Transverse colon (tissue), 4 donors: Measurements from ENCODE around the gene THSD8. TPM values are rescaled to one million over a fixed set of nuclear protein-coding genes. Genes with fewer than 3 reads are reported as not detected.

Experiments used
- DNase-seq: peaks from one replicate; pipeline ENCODE4 v3.0.0-alpha.2; 2019
- H3K27ac ChIP-seq, 4 donors: fragments of 200-600 bp; sonication (generic); 2 replicates each; pipeline ENCODE4 v1.5.1; 2016 to 2018; ENCODE audit warnings: inconsistent platforms in 4 of 4
- H3K27me3 ChIP-seq: fragments of 200-600 bp; sonication (generic); 2 replicates; pipeline ENCODE4 v1.5.1; 2017; ENCODE audit warnings: inconsistent platforms
- H3K36me3 ChIP-seq, 4 donors: fragments of 200-600 bp; sonication (generic); 2 replicates each; pipeline ENCODE4 v1.5.1; 2017 to 2019; ENCODE audit warnings: inconsistent platforms in 4 of 4
- H3K4me1 ChIP-seq, 4 donors: fragments of 200-600 bp; sonication (generic); 2 replicates each; pipeline ENCODE4 v1.5.1; 2017 to 2020; ENCODE audit warnings: inconsistent platforms in 4 of 4
- H3K4me3 ChIP-seq, 4 donors: fragments of 200-600 bp; sonication (generic); 1 replicate in 1 of 4; 2 replicates in 3 of 4; pipeline versions ENCODE4 v1.5.1 to v1.6.1; 2017 to 2019; ENCODE audit warnings: inconsistent platforms in 4 of 4
- H3K9me3 ChIP-seq, 2 donors: fragments of 200-600 bp; sonication (generic); 2 replicates each; pipeline ENCODE4 v1.5.1; 2017 to 2019; ENCODE audit warnings: inconsistent platforms in 2 of 2
- EP300 ChIP-seq: sonication (generic); formaldehyde crosslinking; IDR thresholded peaks from one replicate; pipeline ENCODE4 v1.6.1; 2017; ENCODE audit warnings: antibody characterized with exemption, low read depth
- POLR2A ChIP-seq: fragments of 450-650 bp; IDR thresholded peaks from one replicate; pipeline ENCODE4 v1.6.1; 2016; ENCODE audit warnings: antibody characterized with exemption, mild to moderate bottlenecking, moderate library complexity
- POLR2AphosphoS5 ChIP-seq, 3 donors: sonication (generic); formaldehyde crosslinking; IDR thresholded peaks; one replicate each; pipeline ENCODE4 v1.6.1; 2016; ENCODE audit warnings: antibody characterized with exemption in 3 of 3
- WGBS, 2 donors: methylation state at CpG; one replicate each; pipeline ENCODE4 v1.1.5; 2018; ENCODE audit warnings: low coverage in 1 of 2; 5-methylcytosine and 5-hydroxymethylcytosine counted together
- in situ Hi-C, 4 donors: fragments of 200-750 bp; cut with MboI; loops; one replicate each; pipeline versions ENCODE4 v1.15.0 to v1.15.1; 2017; ENCODE audit warnings: low sequenced_read_pairs in 3 of 4, low pct_ligation_motif_present in 1 of 4, low pct_unique_long_range_greater_than_20kb in 1 of 4
- intact Hi-C: fragments of 100-400 bp; cut with DNase I; formaldehyde crosslinking; loops from one replicate; pipeline ENCODE4 v1.15.1; 2023; ENCODE audit warnings: low total_unique reads
- total RNA-seq, 4 donors: library from RNA; depleted of rRNA; stranded (reverse); fragments of >200 nt; gene quantifications; one replicate each; pipeline ENCODE4 v1.1.0, GENCODE V29; 2016
- TF ChIP-seq, protein P1 (sequence below), 5 experiments: fragments of 200-600 bp in 3 of 5; fragments of 450-650 bp in 2 of 5; sonication (generic) in 3 of 5; IDR thresholded peaks; 1 replicate in 2 of 5; 2 replicates in 3 of 5; pipeline ENCODE4 v1.5.1; 2016 to 2017; ENCODE audit warnings: antibody characterized with exemption in 5 of 5, inconsistent platforms in 3 of 5, mild to moderate bottlenecking in 2 of 5, moderate library complexity in 1 of 5

The THSD8 gene
- total RNA-seq, 4 donors from 2014 or later, result 1.6 TPM; not detected in 3

DNA sequence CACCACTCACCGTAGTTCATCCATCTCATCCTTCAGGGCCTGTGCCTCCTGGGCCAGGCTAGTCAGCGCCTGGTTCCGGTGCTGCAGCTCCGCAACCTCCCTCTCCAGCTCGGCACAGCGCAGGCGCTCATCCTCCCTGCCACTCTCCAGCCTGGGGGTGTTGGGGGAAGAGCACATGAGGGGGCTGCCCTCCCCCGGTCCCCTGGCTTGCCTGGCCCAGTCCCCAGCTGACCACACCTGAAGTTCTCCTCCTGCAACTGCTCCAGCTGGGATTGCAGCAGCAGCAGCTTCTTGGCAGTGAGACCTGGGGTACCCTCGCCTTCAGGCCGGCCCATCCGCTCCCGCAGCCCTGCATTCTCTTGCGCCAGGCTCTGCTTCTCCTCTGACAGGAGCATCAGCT, 30.9 kb upstream of the THSD8 start:
- Histone ChIP-seq H3K27me3 (no peaks in the 10 kb centered on the region), H3K4me1 (peaks cover 0 to 22% (median 15%) of the 10 kb centered on the region in 4 donors), H3K27ac (no peak overlapping the region), H3K9me3 (no peaks in the 10 kb centered on the region), H3K36me3 (no peaks in the 10 kb centered on the region), H3K4me3 (no peak overlapping the region)
- intact Hi-C loops, result no loop called here
- DNase-seq, result no peak
- no peak for TF ChIP-seq EP300
- no peak for TF ChIP-seq POLR2AphosphoS5 (IDR thresholded peaks at IDR 0.05)
- TF ChIP-seq, protein P1, sequence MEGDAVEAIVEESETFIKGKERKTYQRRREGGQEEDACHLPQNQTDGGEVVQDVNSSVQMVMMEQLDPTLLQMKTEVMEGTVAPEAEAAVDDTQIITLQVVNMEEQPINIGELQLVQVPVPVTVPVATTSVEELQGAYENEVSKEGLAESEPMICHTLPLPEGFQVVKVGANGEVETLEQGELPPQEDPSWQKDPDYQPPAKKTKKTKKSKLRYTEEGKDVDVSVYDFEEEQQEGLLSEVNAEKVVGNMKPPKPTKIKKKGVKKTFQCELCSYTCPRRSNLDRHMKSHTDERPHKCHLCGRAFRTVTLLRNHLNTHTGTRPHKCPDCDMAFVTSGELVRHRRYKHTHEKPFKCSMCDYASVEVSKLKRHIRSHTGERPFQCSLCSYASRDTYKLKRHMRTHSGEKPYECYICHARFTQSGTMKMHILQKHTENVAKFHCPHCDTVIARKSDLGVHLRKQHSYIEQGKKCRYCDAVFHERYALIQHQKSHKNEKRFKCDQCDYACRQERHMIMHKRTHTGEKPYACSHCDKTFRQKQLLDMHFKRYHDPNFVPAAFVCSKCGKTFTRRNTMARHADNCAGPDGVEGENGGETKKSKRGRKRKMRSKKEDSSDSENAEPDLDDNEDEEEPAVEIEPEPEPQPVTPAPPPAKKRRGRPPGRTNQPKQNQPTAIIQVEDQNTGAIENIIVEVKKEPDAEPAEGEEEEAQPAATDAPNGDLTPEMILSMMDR (IDR thresholded peaks at IDR 0.05), result no peak
- no peak for TF ChIP-seq POLR2A
- in situ Hi-C loops, result no loop called here
- 98% methylated on average over 8 of the region's 13 CpGs; no CpG with 5 or more reads in 1 of the 2 donors for WGBS, 2 donors

DNA sequence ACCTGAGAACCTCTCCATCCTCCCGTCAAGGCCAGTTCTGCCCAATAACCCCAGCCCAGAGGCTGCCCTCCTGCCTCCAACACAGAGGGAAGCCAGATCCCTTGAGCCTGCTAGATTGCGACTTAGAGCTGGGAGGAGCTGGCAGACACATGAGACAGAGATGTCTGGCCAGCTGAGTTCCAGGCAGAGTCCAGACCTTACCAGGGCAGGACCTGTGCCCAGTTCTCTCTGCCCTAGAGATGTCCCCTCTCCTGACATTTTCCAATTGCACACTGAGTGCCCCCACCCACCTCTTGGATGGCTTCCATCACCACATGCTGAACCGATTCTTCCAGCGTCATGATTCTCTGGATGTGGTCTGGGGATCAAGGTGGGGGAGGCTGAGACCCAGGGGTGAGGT, 29.5 kb upstream of the THSD8 start:
- Histone ChIP-seq H3K27ac (no peak overlapping the region), H3K27me3 (no peaks in the 10 kb centered on the region), H3K4me3 (no peak overlapping the region), H3K36me3 (no peaks in the 10 kb centered on the region), H3K9me3 (no peaks in the 10 kb centered on the region), H3K4me1 (peaks cover 3 to 34% (median 17%) of the 10 kb centered on the region in 4 donors)
- intact Hi-C loops, result no loop called here
- in situ Hi-C loops, result no loop called here
- TF ChIP-seq POLR2A (no peak), EP300 (no peak), POLR2AphosphoS5 (IDR thresholded peaks at IDR 0.05) (no peak)
- TF ChIP-seq, protein P1 (IDR thresholded peaks at IDR 0.05), result no peak
- DNase-seq, result no peak
- 84% methylated on average over 4 of the region's 4 CpGs; no CpG with 5 or more reads in 1 of the 2 donors for WGBS, 2 donors

DNA sequence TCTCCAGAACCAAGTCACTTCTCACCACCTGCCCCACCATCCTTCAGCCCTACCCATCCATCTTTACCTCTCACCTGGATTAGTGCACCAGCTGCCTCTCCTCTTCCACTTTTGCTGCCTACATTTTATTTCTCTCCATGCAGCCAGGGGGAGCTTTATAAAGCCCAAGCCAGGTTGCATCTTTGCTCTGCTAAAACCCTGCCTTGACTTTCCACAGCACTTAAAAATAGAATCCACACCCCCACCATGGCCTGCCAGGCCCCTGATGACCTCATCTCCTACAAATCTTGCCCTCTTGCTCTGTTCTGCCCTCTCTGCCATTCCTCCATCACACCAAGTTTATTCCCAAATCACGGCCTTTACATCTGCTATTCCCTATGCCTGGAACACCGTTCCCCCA, 28.3 kb upstream of the THSD8 start:
- H3K9me3 ChIP-seq, result no peaks in the 10 kb centered on the region
- intact Hi-C loops (no loop called here), in situ Hi-C loops (no loop called here)
- no peaks in the 10 kb centered on the region for H3K27me3 ChIP-seq
- no peak for DNase-seq
- no peak overlapping the region for H3K4me3 ChIP-seq
- no peak overlapping the region for H3K27ac ChIP-seq
- no peaks in the 10 kb centered on the region for H3K36me3 ChIP-seq
- TF ChIP-seq EP300, result no peak
- TF ChIP-seq POLR2AphosphoS5 (IDR thresholded peaks at IDR 0.05), result no peak
- TF ChIP-seq, protein P1 (IDR thresholded peaks at IDR 0.05), result no peak
- TF ChIP-seq POLR2A, result no peak
- 82 to 92% methylated on average over 2 of the region's 2 CpGs for WGBS, 2 donors
- H3K4me1 ChIP-seq, result peaks cover 6 to 39% (median 24%) of the 10 kb centered on the region in 4 donors

DNA sequence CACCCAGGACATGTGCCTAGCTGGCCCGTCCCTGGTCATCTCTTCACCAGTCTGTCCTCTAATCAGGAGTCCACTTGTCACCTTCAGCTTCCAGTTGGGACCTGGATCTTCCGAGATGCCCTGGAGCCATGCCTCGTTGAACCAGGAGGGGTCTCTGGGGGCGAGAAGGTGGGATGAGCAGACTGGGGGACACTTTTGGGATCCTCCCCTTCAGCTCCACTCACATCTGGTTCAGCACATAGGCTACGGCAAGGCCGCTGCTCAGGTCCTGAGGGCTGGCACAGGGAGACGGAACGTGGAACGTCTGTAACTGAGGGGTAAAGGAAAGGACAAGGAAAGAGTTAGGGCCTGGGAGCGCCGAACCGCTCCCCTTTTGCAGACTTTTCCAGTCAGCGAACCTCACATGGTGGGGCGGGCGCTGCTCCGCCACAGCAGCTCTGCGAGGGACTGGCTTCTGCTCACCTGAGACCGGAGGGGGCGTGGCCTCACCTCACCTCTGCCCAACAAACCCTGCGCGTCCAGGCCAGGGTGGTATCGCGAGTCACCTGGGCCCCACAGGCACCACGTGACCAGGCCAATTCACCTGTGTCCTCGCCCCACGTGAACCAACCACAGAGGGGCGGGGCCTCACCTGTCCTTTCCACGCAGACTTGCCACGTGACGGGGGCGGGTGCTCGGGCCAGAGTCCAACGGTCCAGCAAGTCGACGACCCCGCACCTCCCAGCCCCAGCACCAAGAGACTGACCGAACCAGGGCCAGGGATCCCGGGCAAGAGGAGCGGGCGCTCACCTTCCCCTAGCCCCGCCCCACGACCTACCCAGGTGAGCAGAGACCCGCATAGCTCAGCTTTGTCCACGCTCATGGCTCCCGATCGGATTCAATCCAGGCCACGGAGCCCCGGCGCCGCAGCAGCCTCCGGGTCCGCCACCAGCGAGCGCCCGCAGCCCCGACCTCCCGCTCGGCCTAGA, 27.0 kb upstream of the THSD8 start, which contains the start of gene HOOK2:
HOOK2 (minus strand) TSS at position 965 of the 968 bp plus-strand sequence; CDS start at position 862, 103 bp downstream.
- Histone ChIP-seq H3K4me1 (peaks cover 12 to 51% (median 35%) of the 10 kb centered on the region in 4 donors), H3K36me3 (no peaks in the 10 kb centered on the region), H3K27ac (peak within 1 kb of the TSS; percentile 91 to 94 (median 94)), H3K4me3 (peak within 1 kb of the TSS; percentile 47 to 66 (median 56)), H3K9me3 (no peaks in the 10 kb centered on the region), H3K27me3 (no peaks in the 10 kb centered on the region)
- TF ChIP-seq POLR2A (peak; percentile 79), POLR2AphosphoS5 (IDR thresholded peaks at IDR 0.05) (peak; percentile 52 to 80 (median 69)), EP300 (no peak)
- TF ChIP-seq, protein P1 (IDR thresholded peaks at IDR 0.05), result no peak
- DNase-seq, result peak; percentile 97
- WGBS, 2 donors, result 17 to 27% methylated on average over 3 to 49 of the region's 58 CpGs
- in situ Hi-C loops (no loop called here), intact Hi-C loops (no loop called here)
